ENCODE results near the gene IBA57.
"Not testable (repeated sequence)": the region's sequence is repeated elsewhere in the genome, so short reads cannot be mapped to it uniquely, and the experiment has no call there.

IBA57 gene

GRCh38 chr1:228226956-228227791 lies 61.6 kb downstream of the IBA57 start:
- no peak for DNase-seq (ENCODE audit: low spot score)

DNA sequence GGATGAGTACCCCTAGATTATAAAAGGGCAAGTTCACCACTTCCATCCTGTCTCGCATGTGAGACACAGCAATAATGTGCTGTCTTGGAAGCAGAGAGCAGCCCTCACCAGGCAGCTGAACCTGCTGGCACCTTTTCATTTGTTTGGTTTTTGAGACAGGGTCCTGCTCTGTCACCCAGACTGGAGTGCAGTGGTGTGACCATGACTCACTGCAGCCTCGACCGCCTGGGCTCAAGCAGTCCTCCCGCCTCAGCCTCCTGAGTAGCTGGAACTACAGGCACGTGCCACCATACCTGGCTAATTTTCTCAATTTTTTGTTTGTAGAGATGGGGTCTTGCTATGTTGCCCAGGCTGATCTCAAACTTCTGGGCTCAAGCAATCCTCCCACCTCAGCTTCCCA lies 62.5 kb downstream of the IBA57 start:
- DNase-seq (ENCODE audit: low spot score) = not testable (repeated sequence)

DNA sequence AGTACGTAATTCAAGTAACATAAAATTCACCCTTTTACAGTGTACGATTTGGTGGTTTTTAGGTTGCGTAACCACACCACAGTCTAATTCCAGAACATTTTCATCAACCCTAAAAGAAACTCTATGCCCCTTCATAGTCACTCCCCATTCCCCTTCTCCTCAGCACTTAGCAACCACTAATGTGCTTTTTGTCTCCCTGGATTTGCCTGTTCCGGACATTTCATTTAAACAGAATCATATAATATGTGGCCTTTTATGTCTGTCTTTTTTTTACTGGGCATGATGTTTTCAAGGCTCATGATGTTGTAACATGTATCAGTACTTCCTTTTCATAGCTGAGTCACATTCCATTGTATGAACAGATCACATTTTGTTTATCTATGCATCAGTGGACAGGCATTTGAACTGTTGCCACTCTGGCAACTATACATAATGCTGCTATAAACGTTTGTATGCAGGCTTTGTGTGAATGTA lies 63.0 kb downstream of the IBA57 start:
- DNase-seq (ENCODE audit: low spot score) = no peak

DNA sequence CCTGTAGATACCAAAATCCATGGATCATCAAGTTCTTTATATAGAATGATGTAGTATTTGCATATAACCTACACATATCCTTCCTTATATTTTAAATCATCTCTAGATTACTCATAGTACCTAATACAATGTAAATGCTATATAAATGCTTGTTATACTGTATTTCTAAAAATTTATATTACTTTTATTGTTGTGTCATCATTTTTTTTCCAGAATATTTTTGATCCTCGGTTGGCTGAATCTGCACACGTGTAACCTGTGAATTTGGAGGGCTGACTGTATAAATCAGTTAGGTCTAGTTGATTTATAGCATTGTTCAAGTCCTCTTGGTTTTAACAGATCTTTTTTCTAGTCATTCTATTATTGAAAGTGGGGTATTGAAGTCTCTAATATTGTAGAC lies 65.6 kb downstream of the IBA57 start:
- no peak for DNase-seq (ENCODE audit: low spot score)
